HG02759 (cell line): Measurements from ENCODE around the gene TSPAN19.

ENCODE experiments used
- ATAC-seq: cut with Tn5 transposase; IDR thresholded peaks from one replicate; pipeline ENCODE4 v1.9.1; 2021; ENCODE audit warnings: mild to moderate bottlenecking, moderate library complexity; ENCODE audit not compliant: unreplicated experiment

The TSPAN19 gene

GRCh38 chr12:85002778-85003296 lies 33.2 kb downstream of the TSPAN19 start:
- no peak for ATAC-seq

- no peak for ATAC-seq
Measured at GRCh38 chr12:85000729-85001128, 35.3 kb downstream of the TSPAN19 start.

- ATAC-seq: no peak
Measured at GRCh38 chr12:84998341-84998740, 37.7 kb downstream of the TSPAN19 start.

DNA sequence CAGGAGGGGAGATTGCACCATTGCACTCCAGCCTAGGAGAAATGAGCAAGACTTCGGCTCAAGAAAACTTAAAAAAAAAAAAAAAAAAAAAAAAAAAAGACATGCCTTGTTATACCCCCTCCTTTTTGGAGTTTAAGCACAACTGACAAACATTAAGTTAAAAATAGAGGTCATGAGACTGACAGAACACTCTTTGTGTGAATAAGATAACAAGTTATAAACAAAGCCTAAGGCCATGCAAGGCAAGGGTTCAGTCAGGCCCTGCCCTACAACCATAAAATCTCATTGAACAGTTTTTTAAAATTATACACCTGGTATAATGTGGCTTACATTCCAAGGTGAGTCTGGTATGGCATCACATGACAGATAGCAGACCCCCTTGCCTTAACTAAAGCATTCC lies 39.3 kb downstream of the TSPAN19 start:
- ATAC-seq: no peak

DNA sequence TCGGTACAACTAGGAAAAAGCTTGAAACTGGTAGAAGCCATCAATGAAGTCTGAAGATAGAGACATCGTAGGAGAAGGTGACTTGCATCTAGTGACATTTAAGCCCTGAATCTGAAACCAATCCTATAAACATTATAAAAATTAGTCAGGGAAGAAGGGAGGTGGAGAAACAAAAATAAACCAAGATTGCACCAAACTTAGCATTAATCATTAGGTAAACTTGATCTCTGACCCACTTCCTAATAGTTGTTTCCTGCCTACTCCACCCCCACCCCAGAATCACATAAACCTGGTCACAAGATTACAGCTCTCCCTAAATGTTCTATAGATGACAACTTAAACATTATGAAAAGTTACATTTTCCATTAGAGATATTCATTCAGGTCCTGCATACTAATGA lies 40.4 kb downstream of the TSPAN19 start:
- ATAC-seq: no peak

GRCh38 chr12:84994426-84994825 lies 41.7 kb downstream of the TSPAN19 start:
- no peak for ATAC-seq

GRCh38 chr12:84986586-84986985 lies 49.5 kb downstream of the TSPAN19 start:
- no peak for ATAC-seq

DNA sequence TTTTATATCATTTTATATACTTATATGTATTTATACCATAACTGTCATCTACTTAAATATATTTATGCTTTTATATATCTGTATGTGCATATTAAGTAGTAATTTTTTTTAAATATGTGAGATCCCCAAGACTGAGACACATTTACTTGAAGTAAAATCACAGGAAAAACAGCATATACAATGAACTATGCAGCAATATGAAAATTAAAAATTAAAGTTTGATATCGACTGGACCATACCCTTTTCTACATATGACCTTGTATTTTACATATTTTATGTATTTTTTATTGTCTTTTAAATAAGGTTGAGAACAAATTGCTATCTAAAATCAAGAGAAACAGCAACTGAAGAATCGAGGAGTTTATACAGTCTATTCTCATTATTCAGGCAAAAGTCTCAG lies 50.0 kb downstream of the TSPAN19 start:
- ATAC-seq: no peak

DNA sequence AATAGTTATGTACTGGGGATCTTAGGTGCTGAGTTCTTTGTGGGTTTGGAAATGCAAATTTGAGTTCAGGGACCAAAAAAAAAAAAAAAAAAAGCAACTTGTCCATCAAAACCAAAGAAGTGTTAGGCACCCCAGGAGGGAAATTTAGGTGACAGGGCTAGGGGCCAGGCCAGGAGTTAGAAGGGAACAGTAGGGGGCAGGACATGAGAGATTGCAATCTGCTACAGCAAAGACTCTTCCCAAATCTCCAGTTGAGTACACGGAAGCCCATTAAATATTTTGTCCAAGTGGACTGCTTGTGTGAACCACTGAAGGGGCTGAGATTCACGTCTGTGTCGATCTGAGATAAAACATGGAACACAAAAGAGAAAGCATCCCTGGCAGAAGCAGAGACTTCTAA lies 52.8 kb downstream of the TSPAN19 start:
- ATAC-seq: no peak

GRCh38 chr12:84982888-84983287 lies 53.2 kb downstream of the TSPAN19 start:
- no peak for ATAC-seq

DNA sequence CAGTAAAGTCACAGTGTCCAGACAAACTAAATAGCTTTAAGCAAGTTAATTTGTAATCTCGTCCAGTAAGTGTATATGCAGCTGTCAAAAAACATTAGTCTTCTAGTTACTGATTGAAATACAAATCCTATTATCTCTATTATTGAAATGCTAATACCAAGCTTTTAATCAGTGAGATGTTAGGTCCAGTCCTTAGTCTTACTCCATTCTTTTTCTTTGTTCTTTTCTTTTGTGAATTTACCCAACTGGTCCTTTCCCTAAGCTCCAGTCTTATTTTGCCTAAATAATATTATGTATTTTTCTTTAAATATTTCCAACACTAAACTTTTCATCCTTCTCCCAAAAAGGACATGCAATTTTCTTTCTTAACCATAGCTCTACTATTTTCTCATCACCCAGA lies 57.2 kb downstream of the TSPAN19 start:
- ATAC-seq: no peak

DNA sequence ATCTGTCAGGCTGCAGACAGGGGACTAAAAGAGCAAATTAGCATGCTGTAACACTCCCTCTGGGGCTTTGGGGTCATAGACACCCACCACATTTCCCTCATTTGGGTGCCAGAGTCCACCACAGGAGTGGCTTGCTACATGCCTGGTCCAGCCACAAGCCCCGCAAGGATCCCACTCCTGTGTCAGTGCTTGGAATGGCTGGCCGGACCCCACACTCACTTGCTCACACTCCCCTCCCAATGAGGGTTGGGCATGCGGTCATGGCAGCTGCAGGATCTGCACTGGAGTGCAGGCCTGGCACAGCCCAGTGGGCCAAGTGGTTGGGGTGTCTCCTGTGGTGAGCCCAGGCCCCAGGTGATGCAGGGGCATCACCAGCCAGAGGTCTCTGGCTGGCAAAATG lies 59.9 kb downstream of the TSPAN19 start:
- ATAC-seq: no peak

GRCh38 chr12:84974155-84974815 lies 61.8 kb downstream of the TSPAN19 start:
- no peak for ATAC-seq

DNA sequence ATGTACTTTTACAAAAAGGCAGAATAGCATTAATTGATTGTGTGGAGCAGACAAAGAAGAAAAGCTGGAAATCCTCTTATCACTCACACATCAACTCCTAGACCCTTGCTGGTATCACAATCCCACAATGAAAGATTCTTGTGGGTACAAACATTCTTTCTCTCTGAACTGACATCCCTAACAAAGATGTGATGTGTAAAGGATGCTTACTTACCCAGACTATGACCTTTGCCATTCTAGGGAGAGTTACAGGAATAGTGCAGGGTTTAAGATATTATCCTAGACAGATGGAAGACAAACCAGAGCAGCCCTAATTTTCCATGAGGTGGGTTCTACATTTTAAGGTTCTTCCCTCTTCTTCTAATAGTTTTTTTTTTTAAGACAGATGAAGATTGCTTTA lies 63.1 kb downstream of the TSPAN19 start:
- no peak for ATAC-seq

GRCh38 chr12:84969226-84969625 lies 66.9 kb downstream of the TSPAN19 start:
- no peak for ATAC-seq
